ENCODE measurements around the gene RIBC2. TPM values are rescaled to one million over a fixed set of nuclear protein-coding genes. Genes with fewer than 3 reads are reported as not detected.

Gene RIBC2
- polyA plus RNA-seq, 1 of the 3 experiments (the other 2 are of a cell fraction): not detected

DNA sequence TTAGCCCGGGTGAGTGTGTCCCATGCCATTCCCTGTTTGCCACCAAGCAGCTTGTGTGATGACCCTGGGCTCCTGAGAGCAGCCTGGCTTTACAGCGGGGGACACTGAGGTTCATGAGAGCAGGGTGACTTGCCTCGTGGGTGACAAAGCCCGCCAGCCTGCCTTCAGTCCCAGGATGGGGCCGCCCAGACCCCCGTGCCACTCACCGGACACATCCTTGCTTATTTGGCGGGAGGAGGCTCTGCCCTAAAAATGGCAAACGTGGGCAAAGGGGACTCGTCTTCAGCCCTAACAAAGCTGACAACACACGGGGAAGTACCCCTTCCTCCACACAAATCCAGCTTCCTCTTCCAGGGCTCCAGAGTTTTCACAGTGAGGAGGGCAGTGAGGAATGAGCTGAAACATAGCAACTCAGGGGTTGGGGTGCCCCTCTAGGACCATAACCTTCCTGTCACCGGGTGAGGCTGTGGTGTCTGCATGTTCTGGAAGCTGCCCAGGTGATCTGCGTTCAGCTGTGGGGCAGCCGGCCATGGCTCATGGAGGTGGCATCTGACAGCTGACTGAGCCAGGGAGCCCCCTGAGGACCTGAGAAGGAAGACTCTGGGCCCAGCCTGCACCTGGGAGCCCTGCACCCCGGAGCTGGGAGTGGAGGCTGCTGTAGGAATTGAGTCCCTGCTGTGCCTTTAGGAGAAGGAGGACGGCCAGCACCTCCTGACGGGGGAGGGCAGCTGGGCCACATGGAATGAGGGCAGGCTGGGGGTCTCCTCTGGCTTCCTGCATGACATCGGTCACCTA is 16.7 kb downstream of the RIBC2 start (continued):
- TF ChIP-seq GABPA (IDR thresholded peaks at IDR 0.05; ENCODE audit: low read depth): no peak

DNA sequence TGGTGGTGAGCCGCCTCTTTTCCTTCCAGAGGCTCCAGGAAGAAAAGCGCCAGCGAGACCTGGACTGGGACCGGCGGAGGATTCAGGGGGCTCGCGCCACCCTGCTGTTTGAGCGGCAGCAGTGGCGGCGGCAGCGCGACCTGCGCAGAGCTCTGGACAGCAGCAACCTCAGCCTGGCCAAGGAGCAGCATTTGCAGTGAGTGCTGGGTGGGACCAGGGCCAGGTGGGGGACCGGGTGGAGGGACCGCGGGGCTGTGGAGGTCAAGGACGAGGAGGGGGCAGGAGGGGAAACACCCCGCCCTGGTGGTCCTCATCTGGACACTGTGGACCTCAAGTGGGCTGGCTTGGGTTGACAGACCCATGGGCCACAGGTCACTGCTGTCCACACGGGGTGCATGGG is 17.4 kb downstream of the RIBC2 start:
- no peak overlapping the region for H3K4me2 ChIP-seq
- no peaks in the 10 kb centered on the region for H3F3A ChIP-seq (replicated peaks; ENCODE audit: insufficient read depth)
- no peak overlapping the region for H3K4me3 ChIP-seq (ENCODE audit: low read depth in 2 of 2, low read length in 1 of 2)
- 57% methylated on average over 2 of the region's 19 CpGs for WGBS (ENCODE audit: low lambda C conversion rate)
- TF ChIP-seq, protein P1, sequence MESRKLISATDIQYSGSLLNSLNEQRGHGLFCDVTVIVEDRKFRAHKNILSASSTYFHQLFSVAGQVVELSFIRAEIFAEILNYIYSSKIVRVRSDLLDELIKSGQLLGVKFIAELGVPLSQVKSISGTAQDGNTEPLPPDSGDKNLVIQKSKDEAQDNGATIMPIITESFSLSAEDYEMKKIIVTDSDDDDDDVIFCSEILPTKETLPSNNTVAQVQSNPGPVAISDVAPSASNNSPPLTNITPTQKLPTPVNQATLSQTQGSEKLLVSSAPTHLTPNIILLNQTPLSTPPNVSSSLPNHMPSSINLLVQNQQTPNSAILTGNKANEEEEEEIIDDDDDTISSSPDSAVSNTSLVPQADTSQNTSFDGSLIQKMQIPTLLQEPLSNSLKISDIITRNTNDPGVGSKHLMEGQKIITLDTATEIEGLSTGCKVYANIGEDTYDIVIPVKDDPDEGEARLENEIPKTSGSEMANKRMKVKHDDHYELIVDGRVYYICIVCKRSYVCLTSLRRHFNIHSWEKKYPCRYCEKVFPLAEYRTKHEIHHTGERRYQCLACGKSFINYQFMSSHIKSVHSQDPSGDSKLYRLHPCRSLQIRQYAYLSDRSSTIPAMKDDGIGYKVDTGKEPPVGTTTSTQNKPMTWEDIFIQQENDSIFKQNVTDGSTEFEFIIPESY (IDR thresholded peaks at IDR 0.05; ENCODE audit: borderline replicate concordance, low read depth): no peak
- TF ChIP-seq NRF1 (IDR thresholded peaks at IDR 0.05; ENCODE audit: low read depth, low read length) (no peak), RAD21 (IDR thresholded peaks at IDR 0.05; ENCODE audit: low read length) (no peak), SMC3 (IDR thresholded peaks at IDR 0.05; ENCODE audit: low read depth, low read length) (no peak), MXI1 (IDR thresholded peaks at IDR 0.05; ENCODE audit: low read depth, low read length) (no peak), POLR2AphosphoS5 (IDR thresholded peaks at IDR 0.05; ENCODE audit: low read depth, low read length) (no peak), RCOR1 (IDR thresholded peaks at IDR 0.05; ENCODE audit: low read length) (no peak), RFX5 (IDR thresholded peaks at IDR 0.05; ENCODE audit: low read length) (no peak), GATA2 (CRISPR knock-in tag; IDR thresholded peaks at IDR 0.05) (no peak), FOXJ3 (CRISPR knock-in tag; IDR thresholded peaks at IDR 0.05) (no peak), ELF1 (IDR thresholded peaks at IDR 0.05) (no peak), TAF1 (IDR thresholded peaks at IDR 0.05; ENCODE audit: borderline replicate concordance, low read depth, low read length) (no peak), EZH2phosphoT487 (IDR thresholded peaks at IDR 0.05; ENCODE audit: borderline replicate concordance, low read depth) (no peak), TEAD4 (IDR thresholded peaks at IDR 0.05; ENCODE audit: borderline replicate concordance, insufficient read depth) (no peak), GABPA (IDR thresholded peaks at IDR 0.05; ENCODE audit: low read depth) (no peak)
- TF ChIP-seq, protein P2, sequence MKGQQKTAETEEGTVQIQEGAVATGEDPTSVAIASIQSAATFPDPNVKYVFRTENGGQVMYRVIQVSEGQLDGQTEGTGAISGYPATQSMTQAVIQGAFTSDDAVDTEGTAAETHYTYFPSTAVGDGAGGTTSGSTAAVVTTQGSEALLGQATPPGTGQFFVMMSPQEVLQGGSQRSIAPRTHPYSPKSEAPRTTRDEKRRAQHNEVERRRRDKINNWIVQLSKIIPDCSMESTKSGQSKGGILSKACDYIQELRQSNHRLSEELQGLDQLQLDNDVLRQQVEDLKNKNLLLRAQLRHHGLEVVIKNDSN (IDR thresholded peaks at IDR 0.05; ENCODE audit: borderline replicate concordance, low read depth): no peak
- TF ChIP-seq, protein P3, sequence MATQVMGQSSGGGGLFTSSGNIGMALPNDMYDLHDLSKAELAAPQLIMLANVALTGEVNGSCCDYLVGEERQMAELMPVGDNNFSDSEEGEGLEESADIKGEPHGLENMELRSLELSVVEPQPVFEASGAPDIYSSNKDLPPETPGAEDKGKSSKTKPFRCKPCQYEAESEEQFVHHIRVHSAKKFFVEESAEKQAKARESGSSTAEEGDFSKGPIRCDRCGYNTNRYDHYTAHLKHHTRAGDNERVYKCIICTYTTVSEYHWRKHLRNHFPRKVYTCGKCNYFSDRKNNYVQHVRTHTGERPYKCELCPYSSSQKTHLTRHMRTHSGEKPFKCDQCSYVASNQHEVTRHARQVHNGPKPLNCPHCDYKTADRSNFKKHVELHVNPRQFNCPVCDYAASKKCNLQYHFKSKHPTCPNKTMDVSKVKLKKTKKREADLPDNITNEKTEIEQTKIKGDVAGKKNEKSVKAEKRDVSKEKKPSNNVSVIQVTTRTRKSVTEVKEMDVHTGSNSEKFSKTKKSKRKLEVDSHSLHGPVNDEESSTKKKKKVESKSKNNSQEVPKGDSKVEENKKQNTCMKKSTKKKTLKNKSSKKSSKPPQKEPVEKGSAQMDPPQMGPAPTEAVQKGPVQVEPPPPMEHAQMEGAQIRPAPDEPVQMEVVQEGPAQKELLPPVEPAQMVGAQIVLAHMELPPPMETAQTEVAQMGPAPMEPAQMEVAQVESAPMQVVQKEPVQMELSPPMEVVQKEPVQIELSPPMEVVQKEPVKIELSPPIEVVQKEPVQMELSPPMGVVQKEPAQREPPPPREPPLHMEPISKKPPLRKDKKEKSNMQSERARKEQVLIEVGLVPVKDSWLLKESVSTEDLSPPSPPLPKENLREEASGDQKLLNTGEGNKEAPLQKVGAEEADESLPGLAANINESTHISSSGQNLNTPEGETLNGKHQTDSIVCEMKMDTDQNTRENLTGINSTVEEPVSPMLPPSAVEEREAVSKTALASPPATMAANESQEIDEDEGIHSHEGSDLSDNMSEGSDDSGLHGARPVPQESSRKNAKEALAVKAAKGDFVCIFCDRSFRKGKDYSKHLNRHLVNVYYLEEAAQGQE (IDR thresholded peaks at IDR 0.05; ENCODE audit: low read depth, low read length): no peak
- TF ChIP-seq, protein P4, sequence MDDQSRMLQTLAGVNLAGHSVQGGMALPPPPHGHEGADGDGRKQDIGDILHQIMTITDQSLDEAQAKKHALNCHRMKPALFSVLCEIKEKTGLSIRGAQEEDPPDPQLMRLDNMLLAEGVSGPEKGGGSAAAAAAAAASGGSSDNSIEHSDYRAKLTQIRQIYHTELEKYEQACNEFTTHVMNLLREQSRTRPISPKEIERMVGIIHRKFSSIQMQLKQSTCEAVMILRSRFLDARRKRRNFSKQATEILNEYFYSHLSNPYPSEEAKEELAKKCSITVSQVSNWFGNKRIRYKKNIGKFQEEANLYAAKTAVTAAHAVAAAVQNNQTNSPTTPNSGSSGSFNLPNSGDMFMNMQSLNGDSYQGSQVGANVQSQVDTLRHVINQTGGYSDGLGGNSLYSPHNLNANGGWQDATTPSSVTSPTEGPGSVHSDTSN (IDR thresholded peaks at IDR 0.05): no peak
- no peak overlapping the region for H3K9ac ChIP-seq
- no peak overlapping the region for H3K27ac ChIP-seq (ENCODE audit: low read depth in 2 of 2, low read length in 1 of 2)
- H3K27me3 ChIP-seq (ENCODE audit: insufficient read depth): 0 out of 2 replicates have a peak, but pooled peaks cover 5% of the 10 kb centered on the region
- H3K36me3 ChIP-seq (replicated peaks in 1 of 2; ENCODE audit: control insufficient read depth in 1 of 2, insufficient read depth in 2 of 2, low read length in 1 of 2): no peaks in the 10 kb centered on the region
- ChIA-PET POLR2A (no interaction called here), CTCF (interaction anchor here (1.1 to 1.3 kb wide), 2 partner anchors 10 to 123 kb away, joined by 4 read pairs; no protein-coding TSS in a partner anchor)
- H4K20me1 ChIP-seq (ENCODE audit: insufficient read depth): no peaks in the 10 kb centered on the region
- no peaks in the 10 kb centered on the region for H3K9me3 ChIP-seq
- no peak overlapping the region for H2AFZ ChIP-seq (ENCODE audit: low read depth)
- no peaks in the 10 kb centered on the region for H3K79me2 ChIP-seq (ENCODE audit: insufficient read depth)
- no peaks in the 10 kb centered on the region for H3K9me2 ChIP-seq
- peak; percentile 7 for DNase-seq
- peaks cover 0 to 7% of the 10 kb centered on the region in 2 experiments; a peak in 1 of 4 replicates for H3K4me1 ChIP-seq (ENCODE audit: control insufficient read depth in 1 of 2, insufficient read depth in 2 of 2, low read depth in 1 of 2, low read length in 1 of 2)

Measured in SK-N-SH (cell line).